ENCODE measurements around the gene DIS3L2.

DNA sequence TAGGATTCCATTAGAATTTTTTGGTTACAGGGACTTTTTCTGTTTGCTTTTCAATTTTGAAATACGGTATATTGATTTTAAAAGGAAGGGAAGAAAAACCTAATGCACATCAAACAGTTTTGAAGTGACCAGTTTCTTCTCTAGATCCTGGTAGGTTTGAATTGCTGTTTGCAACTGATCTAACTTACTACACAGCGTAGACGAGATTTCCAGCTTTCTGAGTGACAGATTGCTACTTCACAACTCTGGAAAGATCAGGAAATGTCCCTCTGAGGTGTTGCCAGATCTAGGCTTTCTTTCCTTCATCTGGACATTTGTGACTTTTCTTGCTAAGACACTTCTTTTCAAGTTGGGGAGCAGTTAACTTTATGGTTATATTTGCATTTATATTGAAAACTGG lies 112.2 kb downstream of the DIS3L2 start:
- TF ChIP-seq, protein P1, sequence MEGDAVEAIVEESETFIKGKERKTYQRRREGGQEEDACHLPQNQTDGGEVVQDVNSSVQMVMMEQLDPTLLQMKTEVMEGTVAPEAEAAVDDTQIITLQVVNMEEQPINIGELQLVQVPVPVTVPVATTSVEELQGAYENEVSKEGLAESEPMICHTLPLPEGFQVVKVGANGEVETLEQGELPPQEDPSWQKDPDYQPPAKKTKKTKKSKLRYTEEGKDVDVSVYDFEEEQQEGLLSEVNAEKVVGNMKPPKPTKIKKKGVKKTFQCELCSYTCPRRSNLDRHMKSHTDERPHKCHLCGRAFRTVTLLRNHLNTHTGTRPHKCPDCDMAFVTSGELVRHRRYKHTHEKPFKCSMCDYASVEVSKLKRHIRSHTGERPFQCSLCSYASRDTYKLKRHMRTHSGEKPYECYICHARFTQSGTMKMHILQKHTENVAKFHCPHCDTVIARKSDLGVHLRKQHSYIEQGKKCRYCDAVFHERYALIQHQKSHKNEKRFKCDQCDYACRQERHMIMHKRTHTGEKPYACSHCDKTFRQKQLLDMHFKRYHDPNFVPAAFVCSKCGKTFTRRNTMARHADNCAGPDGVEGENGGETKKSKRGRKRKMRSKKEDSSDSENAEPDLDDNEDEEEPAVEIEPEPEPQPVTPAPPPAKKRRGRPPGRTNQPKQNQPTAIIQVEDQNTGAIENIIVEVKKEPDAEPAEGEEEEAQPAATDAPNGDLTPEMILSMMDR (conservative IDR thresholded peaks at IDR 0.05; ENCODE audit: low read length): no peak
- TF ChIP-seq EZH2phosphoT487 (IDR thresholded peaks at IDR 0.05; ENCODE audit: borderline replicate concordance, low read depth, low read length): no peak

Data from OCI-LY7 (cell line).